HG03064 (cell line): ENCODE data around the gene E2F1.

ENCODE experiments used
- ATAC-seq: cut with Tn5 transposase; IDR thresholded peaks from one replicate; pipeline ENCODE4 v1.9.1; 2021; ENCODE audit warnings: low read depth; ENCODE audit not compliant: unreplicated experiment

E2F1 gene, protein sequence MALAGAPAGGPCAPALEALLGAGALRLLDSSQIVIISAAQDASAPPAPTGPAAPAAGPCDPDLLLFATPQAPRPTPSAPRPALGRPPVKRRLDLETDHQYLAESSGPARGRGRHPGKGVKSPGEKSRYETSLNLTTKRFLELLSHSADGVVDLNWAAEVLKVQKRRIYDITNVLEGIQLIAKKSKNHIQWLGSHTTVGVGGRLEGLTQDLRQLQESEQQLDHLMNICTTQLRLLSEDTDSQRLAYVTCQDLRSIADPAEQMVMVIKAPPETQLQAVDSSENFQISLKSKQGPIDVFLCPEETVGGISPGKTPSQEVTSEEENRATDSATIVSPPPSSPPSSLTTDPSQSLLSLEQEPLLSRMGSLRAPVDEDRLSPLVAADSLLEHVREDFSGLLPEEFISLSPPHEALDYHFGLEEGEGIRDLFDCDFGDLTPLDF

DNA sequence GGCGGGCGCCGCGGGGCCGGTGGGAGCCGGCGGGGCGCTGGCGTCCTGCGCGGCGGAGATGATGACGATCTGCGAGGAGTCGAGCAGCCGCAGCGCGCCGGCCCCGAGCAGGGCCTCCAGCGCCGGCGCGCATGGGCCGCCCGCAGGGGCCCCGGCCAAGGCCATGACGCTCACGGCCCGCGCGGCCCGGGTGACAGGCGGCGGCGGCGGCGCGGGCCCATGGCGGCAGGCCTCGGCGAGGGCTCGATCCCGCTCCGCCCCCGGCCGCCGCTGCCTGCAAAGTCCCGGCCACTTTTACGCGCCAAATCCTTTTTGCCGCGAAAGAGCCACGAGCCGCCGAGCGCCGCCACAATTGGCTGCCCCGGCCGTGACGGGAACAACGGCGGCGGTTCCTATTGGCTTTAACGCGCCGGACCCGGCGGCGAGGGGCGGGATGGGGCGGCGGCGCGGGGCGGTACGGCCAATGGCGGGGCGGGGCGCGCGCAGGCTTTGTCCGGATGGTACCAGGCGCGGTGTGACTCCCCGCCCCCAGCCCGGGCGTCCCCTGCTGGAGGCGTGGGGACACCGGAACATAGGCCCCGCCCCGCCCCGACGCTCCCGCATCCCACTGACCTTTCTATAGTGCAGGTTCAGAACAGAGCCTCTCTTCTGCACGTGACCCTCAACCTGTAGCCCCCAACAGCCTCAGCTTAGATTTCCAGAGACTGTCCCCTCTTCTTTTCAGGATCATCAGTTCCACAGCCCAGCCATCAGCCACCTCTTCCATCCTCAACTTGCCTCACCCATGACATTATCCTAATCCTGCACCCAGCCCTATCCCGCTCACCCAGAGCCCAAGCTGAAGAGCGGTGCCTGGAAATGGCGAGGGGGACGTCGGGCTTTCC is at the start of gene E2F1:
E2F1 (minus strand) TSS at position 286 of the 884 bp plus-strand sequence; CDS start at position 165, 121 bp downstream.
- peak; percentile 66 for ATAC-seq

DNA sequence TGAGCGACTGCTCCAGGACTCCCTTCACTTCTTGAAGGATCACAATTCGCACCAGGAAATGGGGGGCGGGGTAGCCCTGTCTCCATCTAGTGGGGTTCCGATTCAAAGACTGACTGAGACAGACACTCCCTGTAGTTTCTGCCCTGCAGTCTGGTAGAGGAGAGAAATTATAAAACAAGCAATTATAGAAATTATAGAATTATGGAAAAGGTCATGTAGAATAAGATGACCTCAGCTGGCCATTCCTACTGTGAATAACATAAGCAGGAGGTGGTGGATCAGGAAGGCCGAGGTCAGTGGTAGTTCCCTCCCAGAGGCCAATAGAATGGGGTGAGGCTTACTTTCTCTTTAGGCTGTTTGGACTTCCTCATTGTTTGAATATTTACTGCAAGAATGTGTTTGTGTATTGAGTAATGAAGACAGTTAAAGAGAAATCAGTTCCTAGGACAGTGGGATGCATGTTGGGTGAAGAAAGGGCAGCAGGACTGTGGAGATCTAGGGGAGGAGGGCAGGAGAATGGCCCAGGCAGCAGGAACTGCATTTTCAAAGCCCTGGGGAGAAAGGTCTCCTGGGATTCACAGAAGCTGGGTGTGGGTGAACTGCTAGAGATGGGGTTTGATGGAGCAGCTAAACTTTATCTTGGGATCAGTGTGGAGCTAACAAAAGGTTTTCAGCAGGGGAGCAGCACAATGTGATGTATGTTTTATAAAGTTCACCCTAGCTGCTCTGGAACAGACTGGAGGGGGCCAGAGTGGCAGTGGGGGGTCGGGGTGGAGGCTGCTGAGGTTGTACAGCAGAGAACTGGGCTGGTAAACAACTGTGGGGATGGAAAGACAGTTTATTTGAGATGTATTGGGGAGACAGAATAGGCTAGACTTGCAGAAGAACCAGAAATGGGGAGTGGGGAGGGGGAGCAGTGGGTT is 47.7 kb upstream of the E2F1 start:
- no peak for ATAC-seq

DNA sequence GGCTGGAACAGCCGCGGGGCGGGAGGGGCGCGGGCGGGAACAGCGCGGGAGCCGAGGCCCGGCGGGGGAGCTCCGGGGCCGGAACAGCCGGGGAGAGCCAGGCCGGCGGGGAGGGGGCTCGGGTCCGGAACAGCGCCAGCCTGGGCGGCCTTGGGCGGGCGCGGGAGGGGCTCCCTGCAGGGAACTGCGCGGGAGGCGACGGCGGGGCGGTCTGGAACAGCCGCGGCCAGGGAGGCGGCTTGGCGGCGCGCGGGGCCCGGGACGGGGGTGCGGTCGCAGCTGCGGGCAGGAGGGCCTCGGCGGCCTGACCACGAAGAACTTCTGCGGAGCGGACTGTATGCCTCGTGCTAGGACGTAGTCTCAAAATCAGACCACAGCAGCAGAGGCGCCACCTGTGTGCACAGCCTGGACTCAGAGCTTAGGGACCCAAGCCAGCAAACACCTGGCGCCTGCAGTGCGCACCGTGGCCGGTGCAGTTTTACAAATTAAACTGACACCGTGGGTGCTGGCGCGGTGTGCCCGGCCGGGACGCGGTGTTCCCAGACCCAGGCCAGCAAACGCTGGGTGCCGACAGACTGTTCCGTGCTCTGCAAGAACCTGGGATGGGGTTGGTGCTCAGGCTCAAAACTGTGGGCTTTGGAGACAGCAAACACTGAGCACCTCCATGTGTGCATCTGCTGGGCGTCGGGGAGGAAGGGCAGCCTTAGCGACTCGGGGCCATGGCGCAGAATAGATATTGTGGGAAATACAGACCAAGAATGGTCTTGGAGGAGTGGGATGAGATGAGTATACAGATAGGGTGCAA is 46.2 kb upstream of the E2F1 start:
- peak; percentile 52 for ATAC-seq

DNA sequence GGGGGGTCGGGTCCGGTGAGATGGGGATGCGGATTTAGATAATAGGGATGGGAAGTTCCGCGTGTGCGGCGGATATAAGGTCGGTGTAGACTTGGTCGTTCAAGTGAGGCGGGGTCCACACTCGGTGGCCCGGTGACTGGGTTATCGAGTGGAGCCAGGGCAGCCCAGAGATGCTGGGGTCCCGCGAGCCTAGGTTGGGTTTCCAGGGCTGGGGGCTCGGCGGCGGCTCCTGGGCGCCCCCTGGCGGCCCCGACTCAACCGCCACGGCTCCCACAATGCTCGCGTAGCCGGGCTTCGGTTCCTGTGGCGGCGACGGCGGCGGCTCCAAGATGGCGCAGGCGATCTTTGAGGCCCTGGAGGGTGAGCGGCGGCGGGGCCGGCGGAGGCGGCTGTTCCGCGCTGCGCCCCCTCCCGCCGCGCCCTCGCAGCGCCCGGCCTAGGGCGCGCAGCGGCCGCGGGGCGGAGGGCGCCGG is 45.5 kb upstream of the E2F1 start, which contains the start of gene ZNF341:
ZNF341 (plus strand) TSS at position 304 of the 473 bp plus-strand sequence; CDS start at position 330, 26 bp downstream.
- peak; percentile 58 for ATAC-seq

DNA sequence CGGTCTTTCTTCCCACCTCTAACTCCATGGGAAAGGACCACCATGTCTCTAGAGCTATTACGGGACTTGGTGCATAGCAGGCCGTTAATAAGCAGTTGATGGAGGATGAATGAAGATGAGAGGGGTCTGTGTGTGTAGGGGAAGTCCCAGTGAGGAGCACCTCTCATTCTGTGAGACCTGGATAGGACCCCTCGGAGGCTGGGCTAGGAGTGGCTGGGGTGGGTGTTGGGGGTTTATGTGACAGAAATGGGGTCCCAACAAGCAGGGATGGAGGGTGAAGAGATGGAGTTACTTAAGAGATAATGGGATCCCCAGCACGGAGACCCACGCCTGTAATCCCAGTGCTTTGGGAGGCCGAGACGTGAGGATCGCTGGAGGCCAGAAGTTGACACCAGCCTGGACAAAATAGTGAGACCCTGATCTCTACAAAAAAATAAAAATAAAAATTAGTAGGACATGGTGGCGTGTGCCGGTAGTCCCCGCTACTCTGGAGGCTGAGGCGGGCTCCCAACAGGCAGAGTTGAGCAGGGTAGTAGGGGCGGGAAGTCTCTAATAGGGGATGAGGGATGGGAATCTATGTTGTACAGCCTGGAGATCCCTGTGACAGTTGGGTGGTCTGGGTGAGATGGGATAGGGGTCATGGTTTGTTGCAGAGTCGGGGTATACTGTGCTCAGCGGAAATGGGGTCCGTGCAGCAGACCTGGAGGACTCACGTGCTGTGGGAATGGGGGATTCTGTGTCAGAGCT is 44.9 kb upstream of the E2F1 start:
- ATAC-seq, result no peak

DNA sequence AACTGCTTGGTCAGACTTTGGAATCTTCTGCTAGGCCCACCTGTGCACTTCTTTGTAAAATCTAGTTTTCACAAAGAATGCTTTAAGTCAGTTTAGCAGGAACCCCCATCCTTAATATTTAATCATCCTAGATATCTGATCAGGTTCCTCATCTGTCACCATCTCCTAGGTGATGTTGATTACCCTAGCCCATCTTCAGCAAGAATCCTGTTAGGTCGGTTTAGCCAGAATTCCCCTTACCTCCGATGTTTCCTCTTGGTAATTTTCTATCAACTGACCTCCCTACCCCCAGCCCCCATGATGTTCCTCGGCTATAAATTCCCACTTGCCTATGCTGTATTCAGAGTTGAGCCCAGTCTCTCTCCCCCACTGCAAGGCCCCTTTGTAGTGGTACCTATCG is 42.9 kb upstream of the E2F1 start:
- ATAC-seq, result no peak

DNA sequence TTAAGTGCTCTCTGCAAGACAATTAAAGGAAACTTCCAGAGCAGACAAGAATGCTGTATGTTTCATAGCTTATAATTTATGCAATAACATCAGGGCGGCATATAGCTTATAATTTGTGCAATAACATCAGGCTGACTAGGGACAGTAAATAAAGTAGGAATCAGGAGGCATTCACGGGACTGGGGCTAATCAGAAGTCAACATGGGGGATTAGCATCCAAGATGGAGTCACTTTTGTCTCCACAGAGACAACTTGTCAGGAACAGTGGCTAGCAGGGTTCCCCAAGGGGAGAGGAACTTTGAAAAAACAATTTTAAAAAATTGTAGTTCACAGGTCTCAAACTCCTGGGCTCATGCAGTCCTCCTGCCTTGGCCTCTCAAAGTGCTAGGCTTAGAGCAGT is 42.3 kb upstream of the E2F1 start:
- no peak for ATAC-seq

DNA sequence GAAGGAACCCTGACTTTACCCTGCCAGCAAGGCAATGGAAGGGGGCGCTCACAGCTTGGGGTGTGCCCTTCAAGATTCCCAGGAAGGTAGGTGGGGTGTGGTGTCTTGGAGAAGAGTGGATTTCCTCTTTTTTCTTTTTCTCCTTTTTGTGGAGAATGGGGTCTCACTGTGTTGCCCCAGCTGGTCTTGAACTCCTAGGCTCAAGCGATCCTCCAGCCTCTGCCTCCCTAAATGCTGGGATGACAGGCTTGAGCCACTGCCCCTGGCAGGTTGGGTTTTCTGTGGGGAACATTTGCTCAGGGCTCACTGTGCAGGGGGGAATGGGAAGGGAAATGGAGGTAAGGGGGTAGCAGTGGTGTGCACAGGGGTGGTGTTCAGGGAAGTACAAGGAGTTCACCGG is 41.6 kb upstream of the E2F1 start:
- no peak for ATAC-seq

DNA sequence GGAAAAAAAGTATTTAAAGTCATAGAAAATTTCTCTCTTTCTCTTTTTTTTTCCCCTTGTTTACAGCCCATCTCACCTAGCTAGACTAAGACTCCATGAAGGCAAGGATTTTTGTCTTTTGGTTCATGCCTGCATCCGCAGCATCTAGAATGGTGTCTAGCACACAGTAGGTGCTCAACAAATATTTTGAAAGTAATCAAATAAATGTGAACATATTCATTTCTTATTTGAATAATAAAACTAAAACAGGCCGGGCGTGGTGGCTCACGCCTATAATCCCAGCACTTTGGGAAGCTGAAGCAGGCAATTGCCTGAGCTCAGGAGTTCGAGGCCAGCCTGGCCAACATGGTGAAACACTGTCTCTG is 40.9 kb upstream of the E2F1 start:
- no peak for ATAC-seq

DNA sequence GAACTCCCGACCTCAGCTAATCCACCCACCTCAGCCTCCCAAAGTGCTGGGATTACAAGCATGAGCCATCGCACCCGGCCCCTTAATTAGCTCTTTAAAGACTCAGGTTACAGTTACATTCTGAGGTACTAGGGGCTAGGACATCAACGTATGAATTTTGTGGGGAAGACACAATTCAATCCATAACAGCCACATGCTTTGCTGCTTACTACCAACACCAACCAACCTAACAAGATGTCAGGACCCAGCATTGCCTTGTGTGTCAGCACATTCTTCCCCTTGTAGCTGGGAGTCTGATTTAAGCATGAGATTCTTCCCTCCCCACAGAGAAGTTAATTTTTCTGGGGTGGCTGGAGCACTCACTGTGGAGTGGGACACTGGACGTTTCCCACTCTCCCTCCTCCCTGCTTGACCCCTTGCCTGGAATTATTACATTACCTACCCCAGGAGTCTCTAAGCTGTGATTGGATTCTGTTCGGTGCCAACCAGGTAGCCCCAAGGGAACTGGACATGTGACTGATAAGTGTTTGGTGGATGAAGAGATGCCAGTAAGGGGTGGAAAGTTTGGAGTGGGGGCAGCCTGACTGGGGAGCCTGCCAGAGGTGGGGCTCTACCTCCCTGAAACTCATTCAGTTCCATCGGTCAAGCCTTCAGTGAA is 39.6 kb upstream of the E2F1 start:
- ATAC-seq, result no peak

DNA sequence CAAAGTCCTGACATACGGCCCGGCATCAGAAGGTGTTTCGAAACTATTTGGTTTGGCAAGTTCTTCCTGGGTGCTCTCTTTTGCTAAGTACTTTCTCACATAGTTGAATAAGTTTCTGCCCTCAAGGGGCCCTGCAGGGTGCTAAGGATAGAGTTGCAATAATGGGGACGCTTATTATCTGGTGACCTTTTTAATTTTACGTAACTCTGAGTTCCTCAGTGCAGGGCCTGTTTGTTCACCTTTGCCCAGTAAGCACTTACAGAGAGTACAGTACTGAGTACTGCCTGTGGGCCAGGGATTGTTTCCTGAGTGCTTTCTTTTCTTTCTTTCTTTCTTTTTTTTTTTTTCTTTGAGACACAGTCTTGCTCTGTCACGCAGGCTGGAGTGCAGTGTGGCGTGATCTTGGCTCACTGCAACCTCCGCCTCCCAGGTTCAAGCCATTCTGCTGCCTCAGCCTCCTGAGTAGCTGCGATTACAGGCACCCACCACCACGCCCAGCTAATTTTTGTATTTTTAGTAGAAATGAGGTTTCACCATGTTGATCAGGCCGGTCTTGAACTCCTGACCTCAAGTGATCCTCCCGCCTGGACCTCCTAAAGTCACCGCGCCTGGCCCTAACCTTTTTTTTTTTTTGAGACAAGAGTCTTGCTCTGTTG is 38.4 kb upstream of the E2F1 start:
- ATAC-seq, result no peak

DNA sequence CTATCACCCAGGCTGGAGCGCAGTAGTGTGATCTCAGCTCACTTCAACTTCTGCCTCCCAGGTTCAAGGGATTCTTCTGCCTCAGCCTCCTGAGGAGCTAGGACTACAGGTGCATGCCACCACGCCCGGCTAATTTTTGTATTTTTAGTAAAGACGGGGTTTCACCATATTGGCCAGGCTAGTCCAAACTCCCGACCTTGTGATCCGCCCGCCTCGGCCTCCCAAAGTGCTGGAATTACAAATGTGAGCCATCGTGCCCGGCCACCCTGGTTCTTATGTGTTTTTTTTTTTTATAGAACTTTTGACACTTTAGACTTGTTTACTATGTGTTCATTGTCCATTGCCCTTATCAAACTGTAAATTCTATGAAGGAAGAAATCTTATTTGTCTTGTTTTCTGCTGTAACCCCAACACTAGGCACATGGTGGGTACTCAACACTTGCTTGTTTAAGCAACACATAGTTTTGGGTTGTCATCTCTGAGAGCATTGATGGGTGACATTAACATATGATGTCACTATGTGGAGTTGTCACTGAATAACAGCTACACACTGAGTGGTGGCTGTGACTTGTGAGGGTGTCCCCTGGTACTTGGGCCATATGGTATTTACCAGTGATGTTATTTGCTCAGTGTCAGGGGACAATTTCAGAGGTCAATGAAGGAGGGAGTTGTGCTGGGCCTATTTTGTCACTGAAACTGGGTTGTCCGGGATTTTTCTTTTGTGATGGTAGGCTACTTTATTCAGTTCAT is 35.4 kb upstream of the E2F1 start:
- no peak for ATAC-seq

DNA sequence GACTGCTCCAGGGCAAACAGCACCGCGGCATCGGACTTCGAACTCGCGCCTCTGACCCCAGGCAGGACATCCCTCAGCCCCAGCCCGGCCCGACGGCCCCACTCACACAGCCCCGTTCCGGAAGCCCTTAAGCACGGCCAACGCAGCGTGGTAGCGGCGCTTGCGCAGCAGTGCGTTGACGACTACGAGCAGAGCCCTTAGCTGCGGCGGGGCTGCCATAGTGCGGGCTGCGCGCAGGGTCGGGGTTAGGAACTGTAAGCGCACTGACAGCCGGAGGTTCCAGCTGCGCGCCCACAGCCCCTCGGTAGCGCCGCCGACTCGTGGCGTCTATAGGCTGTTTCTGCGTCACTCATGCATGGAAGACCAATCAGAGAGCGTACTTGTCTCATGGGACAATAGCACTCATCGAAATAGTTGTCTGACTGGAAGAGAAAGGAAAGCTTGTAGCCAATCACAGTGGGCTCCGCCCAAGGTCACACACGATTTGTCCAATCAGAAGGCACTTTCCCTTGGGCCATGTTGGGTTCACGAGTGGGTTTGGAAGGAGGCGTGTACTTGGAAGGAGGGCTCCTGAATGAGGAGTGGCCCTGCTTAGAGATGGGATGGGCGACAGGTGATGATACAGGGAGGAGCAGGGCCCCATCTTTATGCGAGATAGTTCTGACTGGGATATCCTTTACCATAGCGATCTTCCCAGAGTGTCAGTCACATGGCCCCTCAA is 34.0 kb upstream of the E2F1 start, which contains the start of gene PXMP4:
PXMP4 (minus strand) TSS at position 322 of the 721 bp plus-strand sequence; CDS start at position 219, 103 bp downstream.
- peak; percentile 87 for ATAC-seq

DNA sequence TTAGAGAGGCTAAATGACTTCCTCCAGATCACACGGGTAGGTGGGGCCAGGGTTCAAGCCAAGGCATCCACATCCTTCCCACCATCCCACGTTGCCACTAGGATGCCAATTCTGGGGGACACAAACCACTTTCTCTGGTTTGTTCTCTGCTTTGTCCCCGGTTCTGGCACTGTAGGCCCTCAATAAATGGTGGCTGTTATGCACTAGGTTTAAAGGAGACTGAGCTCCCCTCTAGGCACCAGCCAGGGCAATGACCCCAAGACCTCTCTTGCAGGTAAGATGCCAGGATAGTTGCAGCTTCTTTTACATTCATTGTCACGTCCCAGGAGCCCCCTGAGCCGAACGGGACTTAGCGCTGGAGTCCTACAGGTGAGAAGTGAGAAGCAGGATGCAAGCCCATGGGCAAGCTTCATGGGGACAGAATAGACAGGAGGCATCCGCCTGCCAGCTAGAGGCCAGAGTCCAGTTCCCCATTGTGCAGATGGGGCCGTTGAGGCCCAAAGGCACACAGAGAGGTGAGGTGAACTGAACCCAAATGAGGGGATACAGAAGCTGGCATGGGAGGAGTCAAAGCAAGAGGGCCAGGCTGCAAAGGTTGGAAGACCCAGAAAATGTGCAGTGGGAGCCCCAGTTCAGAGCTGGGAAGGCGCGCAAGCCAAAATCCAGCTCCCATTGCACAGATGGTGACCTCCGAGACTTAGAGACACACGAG is 33.2 kb upstream of the E2F1 start:
- no peak for ATAC-seq

DNA sequence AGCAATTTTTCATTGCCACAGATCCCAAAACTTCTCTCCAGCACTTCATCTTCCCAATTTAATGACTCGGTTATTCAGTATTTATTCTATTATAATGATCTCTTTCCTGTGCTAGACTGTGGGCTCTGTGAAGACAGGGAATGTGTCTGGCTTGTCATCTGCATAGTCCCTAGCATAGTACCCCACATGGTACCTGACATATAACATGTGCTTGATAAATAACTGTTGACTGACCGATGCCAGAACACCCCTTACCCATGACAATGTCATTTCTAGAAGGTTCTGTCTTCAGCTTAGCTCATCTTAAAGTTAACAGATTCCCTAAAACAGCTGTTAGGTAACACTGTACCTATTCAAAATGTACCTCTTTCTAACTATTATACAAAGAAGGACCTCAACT is 30.3 kb upstream of the E2F1 start:
- ATAC-seq, result no peak
